GM21825 (cell line): ENCODE measurements around the gene NXPH2.
"Not testable (repeated sequence)": the region's sequence is repeated elsewhere in the genome, so short reads cannot be mapped to it uniquely, and the experiment has no call there.

Source experiments
- ATAC-seq: cut with Tn5 transposase; IDR thresholded peaks from one replicate; pipeline ENCODE4 v1.9.1; 2021; ENCODE audit warnings: mild to moderate bottlenecking, moderate library complexity; ENCODE audit not compliant: unreplicated experiment

The NXPH2 gene

DNA sequence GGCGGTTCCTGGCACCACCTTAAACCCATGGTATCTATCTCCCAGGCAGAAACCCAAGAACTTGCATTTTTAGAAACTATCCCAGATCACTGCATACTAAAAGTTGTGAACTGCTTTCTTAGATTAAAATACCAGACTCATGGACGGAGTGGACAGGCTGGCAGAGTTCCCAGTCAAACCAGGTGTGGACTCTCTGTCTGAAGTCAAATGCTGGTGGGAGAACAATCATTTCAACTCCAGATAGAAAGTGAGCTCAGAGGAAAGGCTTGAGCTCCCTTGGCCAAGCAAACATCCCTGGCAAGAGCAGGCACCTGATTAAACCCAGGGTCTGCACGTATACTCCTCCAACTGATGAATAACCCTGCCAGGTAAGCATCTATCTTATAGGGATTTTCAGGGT, 19.5 kb downstream of the NXPH2 start:
- ATAC-seq, result no peak

DNA sequence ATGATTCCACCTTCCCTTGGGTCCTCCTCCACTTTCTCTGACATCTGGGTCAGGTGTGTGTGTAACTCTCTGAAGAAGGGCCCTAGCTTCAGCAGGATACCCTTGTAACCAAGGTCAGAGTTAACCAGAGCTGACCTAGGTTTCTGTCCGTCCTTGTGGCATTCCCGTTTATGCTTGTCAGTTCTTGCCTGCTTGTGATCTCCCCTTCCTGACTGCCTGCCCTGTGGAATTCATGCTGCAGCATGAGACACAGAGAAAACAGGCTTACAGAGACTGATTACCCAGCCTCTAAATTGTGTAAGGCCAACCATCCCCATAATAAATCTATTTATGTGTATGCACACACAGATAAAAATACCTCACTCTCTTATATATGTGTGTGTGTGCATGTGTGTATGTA, 22.8 kb downstream of the NXPH2 start:
- no peak for ATAC-seq

DNA sequence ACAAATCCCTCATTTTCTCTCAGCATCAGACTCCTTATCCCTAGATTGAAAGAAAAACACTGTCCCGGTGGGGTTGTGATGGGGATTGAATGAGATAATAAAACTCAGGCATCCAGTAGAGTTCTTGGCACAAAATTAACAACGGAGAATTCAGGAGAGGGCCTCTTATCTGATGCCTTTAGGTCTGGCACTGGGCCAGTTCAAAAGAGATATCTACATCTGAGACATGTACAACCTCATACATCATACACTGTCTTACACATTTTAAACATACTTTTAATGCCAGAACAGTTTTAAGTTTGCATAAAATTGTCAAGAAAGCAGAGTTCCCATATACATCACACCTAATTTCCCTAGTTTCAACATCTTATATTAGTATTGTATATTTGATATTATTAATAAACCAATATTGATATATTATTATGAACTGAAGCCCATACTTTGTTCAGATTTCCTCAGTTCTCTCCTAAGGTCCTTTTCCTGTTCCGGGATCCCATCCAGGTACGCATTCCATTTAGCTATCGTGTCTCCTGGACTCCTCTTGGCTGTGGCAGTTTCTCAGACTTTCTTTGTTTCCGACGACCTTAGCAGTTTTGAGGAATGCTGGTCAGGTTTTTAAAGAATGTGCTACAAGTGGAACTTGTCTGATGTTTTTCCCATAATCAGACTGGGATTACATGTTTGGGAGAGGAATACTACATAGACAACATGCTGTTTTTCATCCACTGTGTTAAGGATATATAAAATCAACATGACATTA, 27.8 kb downstream of the NXPH2 start:
- no peak for ATAC-seq

DNA sequence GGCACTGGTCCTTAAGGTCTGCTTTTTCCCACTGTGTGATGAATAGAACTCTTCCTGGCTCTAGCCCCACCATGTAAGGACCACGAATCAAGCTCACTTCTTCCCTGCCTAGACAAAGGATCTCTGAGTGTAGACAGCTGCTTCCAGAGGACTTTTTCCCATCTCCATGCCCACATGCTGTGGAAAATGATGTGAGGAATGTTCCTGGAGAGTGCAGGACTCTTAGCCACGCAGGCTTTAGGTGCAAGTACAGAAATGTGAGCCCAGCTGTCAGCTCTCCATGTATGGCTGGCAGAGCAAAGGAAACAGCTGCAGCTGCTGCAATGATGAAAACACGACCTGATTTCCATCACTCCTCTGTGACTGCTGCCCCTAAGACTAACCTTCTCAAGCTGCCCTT, 35.5 kb downstream of the NXPH2 start:
- no peak for ATAC-seq

DNA sequence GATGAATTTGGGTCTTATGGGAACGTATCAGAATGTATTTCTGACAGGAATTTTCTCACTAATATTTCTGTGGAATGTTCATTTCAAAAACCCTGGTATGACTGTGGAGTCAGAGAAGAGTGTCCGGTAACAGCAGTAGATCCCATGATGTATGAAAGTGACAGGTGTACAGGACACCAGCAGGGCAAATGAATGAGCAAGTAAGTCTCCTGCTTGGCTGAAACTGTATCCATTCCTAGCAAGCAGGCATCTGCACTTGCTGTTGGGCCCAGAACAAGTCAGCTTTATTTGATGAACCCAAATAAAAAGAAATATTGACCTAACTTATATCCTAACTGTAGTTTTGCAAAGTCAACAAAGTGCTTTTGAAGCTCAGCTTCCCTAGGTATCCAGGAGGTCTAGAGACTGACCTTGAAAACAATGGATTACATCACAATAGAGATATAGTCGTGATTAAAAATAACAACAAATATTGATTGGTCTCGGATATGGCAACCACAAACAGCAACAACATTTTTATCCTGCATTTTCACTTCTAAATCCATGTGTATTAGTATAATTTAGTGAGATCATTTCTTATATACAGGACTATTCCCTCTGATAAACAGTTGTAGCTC, 37.6 kb downstream of the NXPH2 start:
- no peak for ATAC-seq

DNA sequence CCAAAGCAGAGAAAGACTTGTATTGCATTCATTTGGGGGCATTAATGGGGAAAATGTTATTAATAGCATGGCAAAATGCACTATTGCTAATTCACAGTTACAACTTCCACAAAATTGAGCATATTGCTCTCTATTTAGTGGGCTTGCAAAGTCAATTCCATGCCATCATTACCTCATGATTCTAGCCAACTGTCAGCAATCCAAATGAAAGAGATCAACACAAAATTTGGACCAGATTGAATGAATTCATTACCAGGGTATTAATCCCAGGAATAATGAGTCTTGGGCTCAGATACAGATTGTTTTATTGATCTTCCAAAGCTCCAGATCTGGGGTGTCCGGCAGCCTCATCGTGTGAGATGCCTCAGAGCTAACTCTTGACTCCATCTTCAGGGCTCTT, 38.3 kb downstream of the NXPH2 start:
- no peak for ATAC-seq

DNA sequence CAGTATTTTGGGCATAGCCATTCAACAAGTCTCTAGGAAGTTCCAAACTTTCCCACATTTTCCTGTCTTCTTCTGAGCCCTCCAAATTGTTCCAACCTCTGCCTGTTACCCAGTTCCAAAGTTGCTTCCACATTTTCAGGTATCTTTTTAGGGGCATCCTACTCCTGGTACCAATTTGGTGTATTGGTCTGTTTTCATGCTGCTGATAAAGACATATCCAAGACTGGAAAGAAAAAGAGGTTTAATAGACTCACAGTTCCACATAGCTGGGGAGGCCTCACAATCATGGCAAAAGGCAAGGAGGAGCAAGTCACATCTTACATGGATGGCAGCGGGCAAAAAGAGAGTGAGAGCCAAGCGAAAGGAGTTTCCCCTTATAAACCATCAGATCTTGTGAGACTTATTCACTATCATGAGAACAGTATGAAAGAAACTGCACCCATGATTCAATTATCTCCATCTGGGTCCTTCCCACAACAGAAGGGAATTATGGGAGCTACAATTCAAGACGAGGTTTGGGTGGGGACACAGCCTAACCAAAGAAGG, 43.1 kb downstream of the NXPH2 start:
- ATAC-seq, result not testable (repeated sequence)

DNA sequence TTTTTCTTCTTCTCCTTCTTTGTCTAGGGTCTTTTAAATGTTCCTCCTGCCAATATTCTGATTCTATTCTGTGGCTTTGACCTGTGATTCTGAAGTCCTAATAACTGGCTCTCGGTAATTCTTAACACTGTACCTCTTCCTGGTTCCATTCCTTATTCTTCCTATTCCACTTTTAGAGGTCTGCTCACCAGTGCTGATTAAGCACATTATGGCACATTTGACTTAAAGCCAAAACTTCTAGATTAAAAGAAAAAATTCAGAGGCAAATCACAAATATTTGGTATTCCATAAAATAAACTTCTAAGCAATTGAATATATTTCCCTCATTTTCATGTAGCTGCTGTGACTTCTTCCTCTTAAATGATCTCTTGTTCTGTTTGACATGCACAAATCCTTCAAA, 47.5 kb downstream of the NXPH2 start:
- no peak for ATAC-seq

DNA sequence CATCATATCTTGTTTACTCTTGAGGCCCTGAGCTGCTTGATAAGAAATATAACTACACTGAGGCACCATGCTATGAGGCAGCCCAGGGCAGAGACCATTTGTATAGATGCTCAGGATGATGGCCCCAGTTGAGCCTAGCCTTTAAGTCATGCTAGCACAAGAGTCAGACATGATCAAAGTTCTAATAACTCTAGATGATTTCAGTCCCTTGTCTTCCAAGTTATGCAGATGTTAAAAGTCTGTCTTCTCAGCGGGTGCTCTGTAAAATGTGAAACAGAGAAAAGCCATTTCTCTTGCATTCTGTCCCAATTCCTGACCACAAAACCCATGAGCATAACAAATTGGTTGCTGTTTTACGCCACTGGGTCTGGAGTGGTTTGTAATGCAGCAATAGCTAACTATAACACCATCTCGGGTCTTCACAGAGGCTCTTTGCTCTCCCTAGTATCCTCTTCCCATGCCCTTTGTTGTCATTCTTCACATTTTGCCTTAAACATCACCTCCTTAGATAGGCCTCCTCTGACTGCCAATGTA, 49.6 kb downstream of the NXPH2 start:
- peak; percentile 58 for ATAC-seq

DNA sequence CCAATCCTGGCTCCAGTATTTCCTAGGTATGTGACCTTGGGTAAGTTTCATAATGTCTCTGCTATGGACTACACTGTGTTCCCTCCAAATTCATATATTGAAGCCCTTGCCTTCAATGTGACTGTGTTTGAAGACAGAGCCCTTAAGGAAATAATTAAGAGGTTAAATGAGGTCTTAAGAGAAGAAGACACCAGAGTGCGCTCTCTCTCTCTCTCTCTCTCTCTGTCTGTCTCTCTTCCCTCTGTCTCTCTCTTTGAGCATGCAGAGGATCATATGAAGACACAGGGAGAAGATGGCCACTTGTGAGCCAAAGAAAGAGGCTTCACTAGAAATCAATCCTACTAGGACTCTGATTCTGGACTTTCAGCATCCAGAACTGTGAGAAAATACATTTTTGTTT, 52.2 kb downstream of the NXPH2 start:
- ATAC-seq, result no peak

DNA sequence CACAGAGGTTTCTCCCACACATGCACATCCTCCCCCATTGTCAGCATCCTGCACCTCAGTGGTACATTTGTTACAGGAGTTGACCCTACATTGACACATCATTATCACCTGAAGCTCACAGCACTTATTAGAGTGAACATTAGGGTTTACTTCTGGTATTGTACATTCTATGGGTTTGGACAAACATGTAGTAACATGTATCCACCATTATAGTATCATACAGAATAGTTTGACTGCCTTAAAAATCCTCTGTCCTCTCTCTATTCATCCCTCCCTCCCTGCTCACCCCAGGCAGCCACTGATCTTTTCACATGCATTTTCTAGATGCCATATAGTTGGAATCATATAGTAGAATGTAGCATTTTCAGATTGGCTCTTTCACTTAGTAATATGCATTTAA, 53.5 kb downstream of the NXPH2 start:
- no peak for ATAC-seq

DNA sequence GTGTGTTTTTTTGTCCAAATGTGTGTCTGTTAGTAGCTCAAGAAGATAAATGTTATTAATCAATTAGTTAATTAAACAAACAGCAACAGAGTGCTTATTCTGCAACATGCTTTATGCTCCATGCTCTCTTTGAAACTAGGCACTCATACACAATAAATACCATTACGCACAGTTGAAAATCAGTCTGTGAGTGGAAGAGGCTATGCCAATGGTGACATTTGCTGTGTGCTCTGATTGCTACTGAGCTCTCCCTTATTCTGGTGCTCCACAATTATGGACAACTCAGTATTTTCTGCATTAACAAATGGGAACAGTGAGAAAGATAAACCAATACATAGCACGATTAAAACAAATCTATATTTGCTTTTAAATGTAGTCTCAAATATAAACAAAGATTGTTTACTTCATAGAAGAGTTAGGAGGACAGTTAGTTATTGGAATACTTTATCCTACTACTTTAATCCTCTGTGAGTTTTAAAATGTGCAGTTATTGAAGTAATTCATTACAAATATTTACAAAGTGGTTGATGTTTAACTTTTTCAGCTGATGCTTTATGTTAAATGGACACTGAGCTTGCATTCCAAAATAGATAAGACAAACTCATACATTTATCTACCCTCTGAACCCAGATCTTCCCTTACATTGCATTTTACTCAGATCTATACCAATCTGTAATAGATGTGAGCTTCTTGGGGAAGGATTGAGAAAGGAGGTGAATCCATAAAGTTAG, 55.3 kb downstream of the NXPH2 start:
- no peak for ATAC-seq

DNA sequence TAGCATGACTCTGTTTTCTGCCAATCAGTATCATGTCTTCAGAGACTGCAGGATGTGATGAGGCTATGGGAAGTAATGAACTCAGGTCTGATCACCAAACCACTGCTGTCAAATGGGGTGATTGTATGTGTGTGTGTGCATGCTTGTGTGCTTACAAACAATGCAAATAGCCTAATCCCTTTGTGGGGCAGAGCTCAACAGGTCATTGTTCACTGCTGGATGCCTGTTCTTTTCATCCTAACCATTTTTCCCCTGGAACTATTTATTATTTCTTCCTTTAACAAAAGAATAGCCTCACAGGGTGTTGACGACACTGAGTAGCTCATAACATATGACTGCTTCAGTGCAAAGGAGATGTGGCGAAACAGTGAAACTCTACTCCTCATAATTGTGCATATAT, 55.9 kb downstream of the NXPH2 start:
- ATAC-seq, result no peak

DNA sequence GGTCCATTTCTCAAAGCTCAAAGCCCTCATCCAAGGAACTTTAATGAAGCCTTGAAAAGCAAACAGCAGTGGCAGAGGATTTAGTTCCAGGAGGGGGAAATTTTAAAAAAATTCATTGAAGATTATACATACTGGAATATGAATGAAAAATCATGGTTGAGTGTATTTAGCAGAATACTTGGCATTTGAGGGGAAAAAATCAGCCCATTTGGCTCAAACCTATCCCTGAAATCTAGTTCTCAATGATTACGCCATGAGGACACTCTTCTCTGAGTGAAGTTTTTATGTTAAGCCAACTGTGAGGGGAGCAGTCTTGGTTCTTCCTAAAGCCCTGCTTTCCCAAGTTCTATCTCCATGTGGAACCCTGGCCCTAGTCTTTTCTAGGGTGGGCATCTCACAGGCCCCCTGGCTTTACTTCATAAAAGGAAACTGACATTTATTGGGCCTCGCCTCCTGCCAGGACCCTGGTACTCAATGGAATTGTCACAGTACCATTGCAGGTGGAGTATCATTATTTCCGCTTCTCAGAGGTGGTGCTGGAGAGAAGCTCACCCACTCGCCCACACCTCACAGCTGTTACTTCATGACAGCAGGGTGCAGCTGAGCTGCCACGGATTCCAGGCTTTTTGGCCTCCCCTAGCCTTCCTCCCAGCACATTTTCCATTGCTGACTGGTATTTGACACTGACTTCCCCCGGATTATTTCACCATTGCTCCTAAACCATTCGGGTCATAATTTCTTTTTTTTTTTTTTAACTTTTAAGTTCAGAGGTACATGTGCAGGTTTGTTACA, 56.8 kb downstream of the NXPH2 start:
- ATAC-seq, result no peak

DNA sequence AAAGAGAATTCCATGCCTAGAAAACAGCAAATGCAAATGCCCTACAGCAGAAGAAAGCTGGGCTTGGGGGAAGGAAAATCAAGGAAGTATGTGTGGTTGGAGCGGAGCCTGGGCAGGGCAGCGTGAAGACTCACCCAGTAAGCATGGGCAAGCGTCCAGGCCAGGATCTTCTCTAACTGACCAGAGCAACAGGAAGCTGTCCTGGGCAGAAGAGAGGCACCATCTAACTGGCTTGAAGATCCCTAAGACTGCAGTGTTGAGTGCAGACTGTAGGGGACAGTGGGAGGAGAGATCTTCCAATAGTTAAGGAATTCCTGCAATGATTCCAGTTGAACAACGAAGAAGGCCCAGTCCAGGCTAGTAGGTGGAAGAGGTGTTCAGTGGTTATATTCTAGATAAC, 57.9 kb downstream of the NXPH2 start:
- ATAC-seq, result no peak

DNA sequence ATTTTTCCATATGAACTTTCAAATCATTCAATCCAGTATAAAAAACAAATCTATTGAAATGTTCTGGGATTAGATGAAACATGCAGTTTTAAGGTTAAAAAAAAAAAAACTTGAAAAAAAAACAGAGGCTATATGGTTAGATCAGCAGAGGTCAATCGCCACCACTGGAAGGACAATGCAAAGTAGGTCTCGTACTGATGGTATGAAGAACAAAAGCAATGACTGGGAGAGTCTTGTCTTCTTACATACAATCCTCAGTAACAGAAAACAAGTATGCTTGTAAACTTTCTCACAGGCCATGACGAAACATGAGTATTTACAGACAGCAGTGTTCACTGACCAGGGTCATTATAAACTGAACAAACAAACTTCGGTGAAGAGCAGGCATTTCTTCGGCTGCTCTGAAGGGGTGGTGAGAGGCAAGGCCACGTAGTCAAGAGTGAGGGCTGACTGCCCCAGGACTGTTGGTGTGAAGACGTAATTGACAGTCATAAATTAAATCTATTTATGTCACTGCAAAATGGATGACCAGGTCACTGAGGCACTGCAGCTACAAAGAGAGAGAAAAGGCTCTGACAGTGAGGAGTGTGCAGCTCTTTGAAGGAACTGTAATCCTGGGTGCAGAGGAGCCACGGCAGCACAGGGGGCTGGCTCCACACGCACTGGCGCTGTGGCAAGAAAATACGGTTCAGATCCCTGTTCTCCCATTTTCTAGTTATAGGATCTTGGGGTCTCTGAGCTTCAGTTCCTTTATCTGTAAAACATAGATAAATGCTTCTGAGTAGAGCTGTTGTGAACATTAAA, 60.0 kb downstream of the NXPH2 start:
- no peak for ATAC-seq

DNA sequence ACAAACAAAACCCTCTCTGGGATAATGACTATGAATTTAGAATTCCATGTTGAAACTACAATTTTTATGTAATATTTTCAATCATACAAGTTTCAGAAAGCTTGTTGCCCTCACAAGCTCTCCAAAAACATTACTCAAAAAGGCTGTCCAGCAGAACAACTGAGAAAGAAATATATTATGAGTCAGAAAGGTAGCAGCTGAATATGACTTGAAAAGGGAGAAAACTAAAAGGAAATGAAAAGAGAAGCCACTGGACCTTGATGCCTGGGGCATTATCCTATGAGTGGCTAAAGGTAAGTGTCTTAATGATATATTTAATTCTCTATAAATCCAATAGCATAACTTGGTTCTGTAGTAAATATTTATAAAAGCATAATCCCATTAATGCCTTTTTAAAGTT, 61.8 kb downstream of the NXPH2 start:
- ATAC-seq, result no peak

DNA sequence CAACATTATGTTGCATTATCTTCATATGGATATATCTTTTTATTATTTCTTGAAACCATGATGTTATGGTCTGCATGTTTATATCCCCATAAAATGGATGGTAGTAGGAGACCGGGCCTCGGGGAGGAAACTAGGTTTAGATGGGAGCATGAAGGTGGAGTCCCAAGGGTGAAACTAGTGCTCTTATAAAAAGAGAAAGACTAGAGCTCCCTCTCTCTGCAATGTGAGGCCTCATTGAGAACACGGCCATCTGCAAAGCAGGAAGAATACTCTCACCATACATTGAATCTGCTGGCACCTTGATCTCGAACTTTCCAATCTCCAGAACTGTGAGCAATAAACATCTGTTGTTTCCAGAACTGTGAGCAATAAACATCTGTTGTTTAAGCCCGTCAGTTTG, 64.0 kb downstream of the NXPH2 start:
- no peak for ATAC-seq

DNA sequence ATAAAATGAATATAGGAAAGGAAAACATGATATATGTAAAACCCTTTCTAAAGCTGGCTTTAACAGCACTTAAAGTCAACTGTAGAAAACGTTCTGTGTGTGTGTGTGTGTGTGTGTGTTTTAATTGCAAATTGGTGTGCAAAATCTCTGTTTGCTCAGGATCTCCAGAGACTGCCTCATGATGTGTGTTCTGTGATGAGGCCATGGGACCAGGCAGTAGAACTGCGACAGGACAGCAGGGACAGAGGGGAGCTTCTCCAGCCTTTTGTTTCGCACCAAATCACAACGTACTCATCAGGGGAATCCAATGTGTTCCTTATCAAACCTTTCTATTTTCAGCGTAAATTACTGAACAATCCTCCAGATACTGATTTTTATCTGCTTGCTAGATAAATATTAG, 66.7 kb downstream of the NXPH2 start:
- no peak for ATAC-seq

DNA sequence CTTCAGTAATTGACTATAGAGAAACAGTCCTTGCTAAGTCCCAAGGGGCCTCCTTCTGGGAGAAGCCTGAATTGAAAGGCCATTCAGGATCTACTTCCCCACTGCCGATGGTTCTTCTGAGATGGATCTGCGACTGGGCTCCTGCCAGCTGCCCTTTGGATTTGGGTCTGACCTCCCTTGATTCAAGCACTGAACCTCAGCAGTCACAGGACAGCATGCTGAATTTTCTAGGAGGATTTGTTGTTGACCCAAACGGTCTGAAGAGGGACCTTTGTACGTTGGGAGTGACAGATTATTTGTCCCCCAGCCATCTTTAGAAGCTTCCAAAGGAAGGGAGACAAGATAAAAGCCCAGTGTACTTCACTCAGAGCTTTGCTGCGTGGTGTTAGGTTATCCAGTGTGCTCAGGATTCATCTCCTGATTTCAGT, 67.1 kb downstream of the NXPH2 start:
- no peak for ATAC-seq
